Kidney (tissue), 14 donors: ENCODE measurements around the gene CARD11. TPM values are rescaled to one million over a fixed set of nuclear protein-coding genes. Genes with fewer than 3 reads are reported as not detected.

Source experiments
- DNase-seq, 5 donors: peaks; one replicate each; pipeline ENCODE4 v3.0.0-alpha.2; 2013 to 2020
- FAIRE-seq: peaks from 2 replicates; lab custom pipeline; 2012; peaks lifted over from hg19 to GRCh38; lab: Jason Lieb, UNC
- H3K27ac ChIP-seq, 2 donors: one replicate each; pipeline ENCODE4 v1.7.0; 2013; ENCODE audit warnings: low read depth in 2 of 2, low read length in 2 of 2, inconsistent platforms in 1 of 2
- H3K27me3 ChIP-seq: one replicate; pipeline ENCODE4 v1.7.1; 2013; ENCODE audit warnings: low read length, inconsistent platforms; ENCODE audit not compliant: control insufficient read depth, insufficient read depth
- H3K36me3 ChIP-seq, 3 donors: one replicate each; pipeline versions ENCODE4 v1.7.0 to v1.7.1; 2013; ENCODE audit warnings: low read length in 3 of 3, control low read depth in 1 of 3, inconsistent platforms in 1 of 3; ENCODE audit not compliant: insufficient read depth in 3 of 3, control insufficient read depth in 2 of 3
- H3K4me1 ChIP-seq, 3 donors: one replicate each; pipeline versions ENCODE4 v1.7.0 to v1.7.1; 2013; ENCODE audit warnings: low read length in 3 of 3, inconsistent platforms in 1 of 3, low read depth in 1 of 3; ENCODE audit not compliant: control insufficient read depth in 2 of 3, insufficient read depth in 2 of 3
- H3K4me3 ChIP-seq, 3 donors: one replicate each; pipeline versions ENCODE4 v1.7.0 to v1.8.1; 2013; ENCODE audit warnings: low read length in 3 of 3, control low read depth in 1 of 3, inconsistent platforms in 1 of 3
- H3K9ac ChIP-seq, 3 donors: one replicate each; pipeline versions ENCODE4 v1.7.0 to v1.7.1; 2013; ENCODE audit warnings: low read length in 3 of 3, control low read depth in 1 of 3, inconsistent platforms in 1 of 3
- H3K9me3 ChIP-seq, 3 donors: one replicate each; pipeline versions ENCODE4 v1.7.0 to v1.7.1; 2013; ENCODE audit warnings: low read length in 3 of 3, control low read depth in 1 of 3, inconsistent platforms in 1 of 3; ENCODE audit not compliant: control insufficient read depth in 2 of 3, insufficient read depth in 1 of 3
- intact Hi-C: fragments of 100-400 bp; cut with DNase I; formaldehyde crosslinking; loops from one replicate; pipeline ENCODE4 v1.11.1; 2022
- polyA plus RNA-seq: library from polyadenylated mRNA; stranded (reverse); fragments of 350-450 nt; fragmentation: Illumina TruSeq; extraction: RNeasy Lipid Tissue Mini Kit (QIAGEN cat#74804); gene quantifications from one replicate; pipeline ENCODE4 v1.2.3, GENCODE V29; 2014; ENCODE audit warnings: low read depth, low replicate concordance; ENCODE audit not compliant: insufficient read depth
- total RNA-seq: library from RNA; stranded (reverse); fragmentation: NEBNext Ultra II Directional; extraction: Animal tissue kit (Norgen Biotek cat#: 25700); gene quantifications from one replicate; pipeline ENCODE4 v1.2.1, GENCODE V29; 2021
- TF ChIP-seq, protein P1 (sequence below): IDR thresholded peaks from 3 replicates; pipeline ENCODE4 v1.5.1; 2012; ENCODE audit warnings: mild to moderate bottlenecking, moderate library complexity, borderline replicate concordance; ENCODE audit not compliant: insufficient read depth; ENCODE audit errors: extremely low read depth
- donor health status: control.
- donor health status: control.
- donor health status: control.
- donor health status: control.
- donor health status: control.
- donor health status: DM: yes; HTN: yes; CAD: no.
- donor health status: Normal renal cell carcinoma (clear cell type).

Gene CARD11
- total and polyA plus RNA-seq, 2 donors from 2014 or later, result 0.22 to 9.6 TPM

GRCh38 chr7:3070908-3071307, 27.2 kb upstream of the CARD11 start:
- FAIRE-seq, result no peak
- no peaks in the 10 kb centered on the region for H3K4me1 ChIP-seq

DNA sequence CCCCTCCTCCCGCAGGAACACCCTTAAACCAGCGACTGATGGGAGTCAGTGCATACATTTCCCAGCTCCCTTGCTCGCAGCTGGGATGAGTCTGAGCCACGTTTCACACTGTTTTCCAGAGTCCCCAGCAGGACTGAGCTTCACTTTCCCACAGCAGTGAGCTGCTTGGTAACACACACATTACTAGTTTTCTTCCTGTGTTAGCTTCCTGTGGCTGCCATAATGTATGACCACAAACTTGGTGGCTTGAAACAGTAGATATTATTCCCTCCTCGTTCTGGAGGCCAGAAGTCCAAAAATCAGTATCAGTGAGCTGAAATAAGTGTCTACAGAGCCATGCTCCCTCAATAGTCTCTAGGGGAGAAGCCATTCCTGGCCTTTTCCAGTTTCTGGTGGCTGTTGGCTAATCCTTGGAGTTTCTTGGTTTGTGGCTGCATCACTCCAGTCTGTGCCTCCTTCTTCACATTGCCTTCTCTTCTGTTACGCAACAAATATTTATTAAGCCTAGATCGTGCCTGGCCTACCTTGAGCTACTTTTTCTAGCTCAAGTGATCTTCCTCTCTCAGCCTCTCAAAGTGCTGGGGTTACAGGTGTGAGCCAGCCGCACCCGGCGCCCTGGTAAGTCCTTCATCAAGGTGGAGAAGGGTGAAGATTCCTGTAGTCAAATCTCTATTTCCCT, 26.2 kb upstream of the CARD11 start:
- H3K9ac ChIP-seq, result no peak overlapping the region
- TF ChIP-seq, protein P1, sequence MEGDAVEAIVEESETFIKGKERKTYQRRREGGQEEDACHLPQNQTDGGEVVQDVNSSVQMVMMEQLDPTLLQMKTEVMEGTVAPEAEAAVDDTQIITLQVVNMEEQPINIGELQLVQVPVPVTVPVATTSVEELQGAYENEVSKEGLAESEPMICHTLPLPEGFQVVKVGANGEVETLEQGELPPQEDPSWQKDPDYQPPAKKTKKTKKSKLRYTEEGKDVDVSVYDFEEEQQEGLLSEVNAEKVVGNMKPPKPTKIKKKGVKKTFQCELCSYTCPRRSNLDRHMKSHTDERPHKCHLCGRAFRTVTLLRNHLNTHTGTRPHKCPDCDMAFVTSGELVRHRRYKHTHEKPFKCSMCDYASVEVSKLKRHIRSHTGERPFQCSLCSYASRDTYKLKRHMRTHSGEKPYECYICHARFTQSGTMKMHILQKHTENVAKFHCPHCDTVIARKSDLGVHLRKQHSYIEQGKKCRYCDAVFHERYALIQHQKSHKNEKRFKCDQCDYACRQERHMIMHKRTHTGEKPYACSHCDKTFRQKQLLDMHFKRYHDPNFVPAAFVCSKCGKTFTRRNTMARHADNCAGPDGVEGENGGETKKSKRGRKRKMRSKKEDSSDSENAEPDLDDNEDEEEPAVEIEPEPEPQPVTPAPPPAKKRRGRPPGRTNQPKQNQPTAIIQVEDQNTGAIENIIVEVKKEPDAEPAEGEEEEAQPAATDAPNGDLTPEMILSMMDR, result no peak

More at GRCh38 chr7:3070908-3071307, 27.2 kb upstream of the CARD11 start:
- H3K27me3 ChIP-seq, result no peaks in the 10 kb centered on the region
- H3K27ac ChIP-seq, result no peak overlapping the region
- DNase-seq, result no peak
- TF ChIP-seq, protein P1, result no peak
- H3K4me3 ChIP-seq, result no peak overlapping the region
- H3K9ac ChIP-seq, result no peak overlapping the region
- H3K36me3 ChIP-seq, result no peaks in the 10 kb centered on the region
- intact Hi-C loops, result no loop called here
- peaks cover 0 to 11% (median 4%) of the 10 kb centered on the region in 3 donors for H3K9me3 ChIP-seq

GRCh38 chr7:3068530-3068929, 24.9 kb upstream of the CARD11 start:
- no peak for FAIRE-seq
- intact Hi-C loops, result no loop called here
- TF ChIP-seq, protein P1, result no peak
- Histone ChIP-seq H3K27me3 (no peaks in the 10 kb centered on the region), H3K9ac (no peak overlapping the region), H3K4me3 (no peak overlapping the region), H3K27ac (no peak overlapping the region), H3K9me3 (peaks cover 0 to 5% (median 4%) of the 10 kb centered on the region in 3 donors), H3K36me3 (no peaks in the 10 kb centered on the region), H3K4me1 (no peaks in the 10 kb centered on the region)
- DNase-seq, result peak in 1 of 5 donors; percentile 52

More for the DNA sequence above, 26.2 kb upstream of the CARD11 start:
- H3K9me3 ChIP-seq, result peaks cover 0 to 5% (median 4%) of the 10 kb centered on the region in 3 donors
- no peaks in the 10 kb centered on the region for H3K27me3 ChIP-seq
- H3K4me1 ChIP-seq, result no peaks in the 10 kb centered on the region
- H3K27ac ChIP-seq, result no peak overlapping the region
- DNase-seq (no peak), FAIRE-seq (no peak)
- H3K36me3 ChIP-seq, result no peaks in the 10 kb centered on the region
- no peak overlapping the region for H3K4me3 ChIP-seq
- intact Hi-C loops, result no loop called here
